HCEC 1CT (cell line): ENCODE measurements around the gene LYRM1.
"Not testable (repeated sequence)": the region's sequence is repeated elsewhere in the genome, so short reads cannot be mapped to it uniquely, and the experiment has no call there.

Source experiments
- DNase-seq: peaks from one replicate; pipeline ENCODE4 v3.0.0-alpha.2; 2017

The LYRM1 gene

GRCh38 chr16:20940871-20941635 is 40.5 kb downstream of the LYRM1 start:
- DNase-seq = no peak

DNA sequence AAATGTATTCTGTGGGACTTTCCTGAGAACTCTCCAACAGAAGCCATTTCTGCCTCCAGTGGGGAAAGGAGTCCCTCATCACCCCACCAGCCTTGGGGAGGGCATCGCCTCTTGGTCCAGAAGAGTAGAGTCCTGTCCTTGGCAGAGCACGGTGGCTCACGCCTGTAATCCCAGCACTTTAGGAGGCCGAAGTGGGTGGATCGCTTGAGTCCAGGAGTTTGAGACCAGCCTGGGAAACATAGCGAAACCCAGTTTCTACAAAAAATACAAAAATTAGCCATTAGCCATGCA is 41.0 kb downstream of the LYRM1 start:
- DNase-seq = no peak

DNA sequence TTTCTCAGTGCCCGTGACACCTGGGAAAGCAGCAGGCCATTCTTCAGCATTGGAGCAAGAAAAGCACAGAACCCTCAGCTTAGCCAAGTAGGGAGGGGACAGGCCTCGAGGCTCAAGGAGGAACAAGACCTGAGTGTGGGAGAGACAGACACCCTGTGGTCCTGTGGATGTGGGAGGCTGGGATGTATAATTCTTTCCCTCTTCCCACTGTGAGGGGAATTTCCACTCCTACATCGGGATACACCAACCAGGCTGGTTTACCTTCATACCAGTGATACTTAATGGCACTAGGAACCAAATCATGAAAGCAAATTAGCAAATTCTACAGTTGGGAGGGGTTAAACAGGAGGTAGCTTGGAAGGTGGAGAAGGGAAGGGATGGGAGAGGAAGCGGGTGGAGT is 41.7 kb downstream of the LYRM1 start:
- DNase-seq = no peak

DNA sequence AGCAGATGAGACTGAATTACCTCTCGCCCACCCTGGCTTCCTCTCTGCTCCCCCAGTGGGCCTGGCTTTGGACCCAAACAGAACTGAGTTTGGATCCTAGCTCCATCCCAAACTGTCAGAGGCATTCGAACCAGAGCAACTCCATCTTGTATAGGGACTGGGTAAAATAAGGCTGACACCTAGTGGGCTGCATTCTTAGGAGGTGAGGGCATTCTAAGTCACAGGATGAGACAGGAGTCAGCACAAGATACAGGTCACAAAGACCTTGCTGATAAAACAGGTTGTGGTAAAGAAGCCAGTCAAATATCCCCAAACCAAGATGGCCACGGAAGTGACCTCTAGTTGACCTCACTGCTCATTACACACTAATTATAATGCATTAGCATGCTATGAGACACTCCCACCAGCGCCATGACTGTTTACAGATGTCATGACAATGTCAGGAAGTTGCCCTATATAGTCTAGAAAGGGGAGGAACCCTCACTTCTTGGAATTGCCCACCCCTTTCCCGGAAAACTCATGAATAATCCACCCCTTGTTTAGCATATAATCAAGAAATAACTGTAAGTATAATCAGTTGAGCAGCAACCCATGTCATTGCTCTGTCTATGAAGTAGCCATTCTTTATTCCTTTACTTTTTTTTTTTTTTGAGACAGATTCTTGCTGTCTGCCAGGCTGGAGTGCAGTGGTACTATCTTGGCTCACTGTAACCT is 44.4 kb downstream of the LYRM1 start:
- DNase-seq = peak; percentile 7

- DNase-seq = not testable (repeated sequence)
Measured at GRCh38 chr16:20945575-20945875, 45.0 kb downstream of the LYRM1 start.

GRCh38 chr16:20946015-20946629 is 45.6 kb downstream of the LYRM1 start:
- DNase-seq = no peak

- DNase-seq = no peak
Measured at GRCh38 chr16:20948444-20948843, 47.9 kb downstream of the LYRM1 start.

- DNase-seq = no peak
Measured at GRCh38 chr16:20949660-20950059, 49.1 kb downstream of the LYRM1 start.

- no peak for DNase-seq
Measured at GRCh38 chr16:20950294-20950693, 49.7 kb downstream of the LYRM1 start.

GRCh38 chr16:20952139-20952920 is 51.8 kb downstream of the LYRM1 start:
- no peak for DNase-seq

- no peak for DNase-seq
Measured at GRCh38 chr16:20954574-20954973, 54.0 kb downstream of the LYRM1 start.

DNA sequence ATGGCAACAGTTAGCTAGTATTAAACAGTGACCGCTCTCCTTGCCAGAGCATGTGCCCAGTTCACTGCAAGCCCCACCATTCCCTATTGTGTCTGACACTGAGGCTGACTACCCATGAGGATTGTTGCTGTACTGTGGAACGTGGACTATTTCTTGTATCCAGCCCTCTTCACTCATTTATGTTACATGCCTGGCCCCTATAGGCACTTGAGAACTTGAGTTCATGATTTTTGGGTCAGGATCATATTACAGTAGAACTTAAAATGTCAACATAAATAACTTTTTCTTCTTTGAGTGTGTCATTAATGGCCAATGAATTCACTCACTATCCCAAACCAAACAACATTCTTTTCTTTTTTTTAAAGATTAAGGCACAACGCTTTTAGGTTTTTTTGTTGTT is 55.7 kb downstream of the LYRM1 start:
- DNase-seq = peak; percentile 29

- DNase-seq = no peak
Measured at GRCh38 chr16:20957153-20957552, 56.6 kb downstream of the LYRM1 start.

- DNase-seq = no peak
Measured at GRCh38 chr16:20960899-20961298, 60.3 kb downstream of the LYRM1 start.

- DNase-seq = no peak
Measured at GRCh38 chr16:20968765-20969164, 68.2 kb downstream of the LYRM1 start.

DNA sequence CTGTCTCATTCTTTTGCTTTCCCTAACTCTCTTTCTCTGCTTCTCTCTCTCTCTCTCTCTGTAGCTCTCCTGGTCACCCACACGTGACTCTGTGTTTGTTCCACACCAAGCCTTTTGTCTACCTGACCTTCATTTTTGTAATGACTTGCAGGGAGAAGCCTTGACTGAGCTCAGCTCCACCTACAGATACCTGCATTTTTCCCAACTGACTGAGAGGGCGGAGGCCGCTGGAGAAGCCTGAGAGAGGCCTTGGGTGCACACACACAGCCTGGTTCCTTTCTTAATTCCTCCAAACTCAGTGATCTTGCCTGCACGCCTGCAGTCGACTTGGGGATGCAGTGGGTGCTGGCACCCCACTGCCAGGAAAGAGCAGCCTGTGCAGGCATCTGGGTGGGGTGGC is 68.8 kb downstream of the LYRM1 start:
- no peak for DNase-seq

DNA sequence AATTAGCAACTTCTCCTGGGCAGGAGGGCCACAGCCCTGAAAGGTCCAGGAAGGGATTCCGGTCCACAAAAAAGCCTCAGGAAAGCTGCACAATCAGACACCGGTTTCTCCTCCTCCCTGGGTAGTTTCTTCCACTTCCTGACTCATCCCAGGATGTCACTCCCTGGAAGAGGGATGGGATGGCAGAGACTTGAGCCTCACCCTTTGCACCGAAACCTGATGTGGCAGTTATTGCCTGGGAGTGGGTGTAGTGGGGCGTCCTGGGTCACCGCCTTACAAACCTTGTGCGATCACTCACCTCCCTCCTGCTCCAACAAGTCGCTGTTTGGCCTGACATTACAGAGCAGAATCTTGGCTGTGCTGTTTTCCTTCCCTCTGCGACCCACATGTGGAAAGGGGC is 70.8 kb downstream of the LYRM1 start:
- DNase-seq = no peak

DNA sequence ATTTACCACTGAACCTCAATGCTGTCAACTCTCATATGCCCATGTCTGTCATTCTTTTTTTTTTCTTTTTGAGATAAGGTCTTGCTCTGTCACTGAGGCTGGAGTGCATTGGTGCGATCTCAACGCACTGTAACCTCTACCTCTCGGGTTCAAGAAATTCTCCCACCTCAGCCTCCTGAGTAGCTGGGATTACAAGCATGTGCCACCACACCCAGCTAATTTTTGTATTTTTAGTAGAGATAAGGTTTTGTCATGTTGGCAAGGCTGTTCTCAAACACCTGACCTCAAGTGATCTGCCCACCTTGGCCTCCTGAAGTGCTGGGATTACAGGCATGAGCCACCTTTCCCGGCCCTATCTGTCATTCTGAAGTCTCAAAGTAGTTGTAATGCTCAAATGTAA is 72.6 kb downstream of the LYRM1 start:
- DNase-seq = not testable (repeated sequence)
